HUDEP-2 (cell line): Measurements from ENCODE around the gene MIEF1.

ENCODE experiments used
- DNase-seq, 76 experiments: peaks; one replicate each; lab custom pipeline; 2025; ENCODE audit not compliant: unreplicated experiment in 76 of 76; lab: John Stamatoyannopoulos, UW

Gene MIEF1

DNA sequence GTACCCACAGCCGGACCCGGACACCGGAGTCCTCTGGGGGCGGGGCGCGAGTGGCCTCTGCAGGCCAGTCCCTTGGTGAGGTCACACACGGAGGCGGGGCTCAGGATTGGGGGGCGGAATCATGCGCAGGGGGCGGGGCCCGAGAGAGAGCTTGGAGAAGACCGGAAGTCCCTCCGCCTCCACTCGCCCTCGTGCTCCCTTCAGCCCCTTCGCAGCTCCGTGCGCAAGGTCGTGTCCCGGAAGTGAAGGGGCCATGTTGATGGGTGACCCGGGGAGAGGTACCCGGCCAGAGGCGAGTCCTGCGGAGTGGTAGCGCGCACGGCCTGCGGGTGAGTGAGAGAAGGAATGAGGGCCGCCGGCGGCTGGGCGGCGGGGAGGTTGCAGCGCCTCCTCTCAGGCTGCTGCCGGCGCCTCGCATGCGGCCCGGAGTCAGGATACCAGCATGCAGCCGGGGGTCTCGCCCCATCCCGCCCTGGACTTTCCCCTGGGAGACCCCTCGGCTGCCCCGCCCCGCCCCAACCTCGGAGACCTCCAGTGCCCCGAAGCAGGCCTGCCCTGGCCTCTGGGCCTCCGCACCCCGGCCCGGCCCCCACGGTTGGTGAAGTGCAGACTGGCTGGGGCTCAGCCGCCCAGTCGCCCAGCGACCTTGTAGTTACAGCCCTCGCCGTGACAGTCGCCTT, at the start of gene MIEF1:
TSS of gene MIEF1 (plus strand) at position 182 of the 680 bp plus-strand sequence. CDS start 9,005 bp downstream, outside the sequence.
- DNase-seq: peak in 74 of 76 experiments; percentile 58 to 96 (median 91)

DNA sequence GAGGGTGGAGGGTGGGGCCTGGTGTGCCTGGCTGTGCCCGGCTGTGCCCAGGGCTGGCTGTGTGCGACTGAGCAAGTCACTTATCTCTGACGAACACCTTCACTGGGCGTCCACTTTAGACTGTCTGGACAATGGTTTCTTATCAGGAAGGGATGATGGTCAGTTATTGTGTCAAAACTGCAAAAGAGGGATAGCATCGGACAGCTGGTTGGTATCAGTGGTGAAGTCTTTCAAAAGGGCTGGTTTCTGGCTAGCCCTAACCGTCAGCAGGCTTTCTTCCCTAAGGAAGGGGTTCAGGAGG, 49.4 kb upstream of the MIEF1 start:
- peak in 72 of 76 experiments; percentile 78 to 97 (median 90) for DNase-seq

DNA sequence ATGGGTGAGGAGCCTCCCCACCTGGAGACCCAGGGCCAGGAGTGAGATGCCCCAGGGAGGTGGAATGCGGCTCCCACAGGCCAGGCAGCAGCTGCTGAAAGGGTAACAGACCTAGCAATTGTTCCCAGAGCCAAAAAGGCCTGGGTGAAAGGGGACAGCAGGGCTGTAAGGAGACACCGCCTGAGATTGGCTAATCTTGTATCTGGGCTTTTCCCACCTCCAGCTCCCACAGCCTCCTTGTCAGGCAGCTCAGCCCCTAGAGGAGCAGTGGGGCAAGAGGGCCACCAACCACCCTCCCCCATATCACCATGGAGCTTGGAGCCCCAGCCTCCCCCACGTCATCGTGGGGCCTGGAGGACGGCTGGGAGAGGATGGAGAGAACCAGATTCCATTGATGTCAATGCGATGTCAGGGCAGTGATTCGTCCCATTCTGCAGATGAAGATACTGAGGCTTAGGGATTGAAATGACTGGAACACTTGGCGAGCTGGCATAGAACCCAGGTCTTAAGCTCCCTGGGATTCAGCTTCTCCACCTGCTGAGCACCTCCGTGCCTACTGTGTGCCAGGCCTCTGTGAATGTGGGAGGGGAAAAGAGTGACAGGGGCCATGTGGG, 48.2 kb upstream of the MIEF1 start:
- DNase-seq: peak in 13 of 76 experiments; percentile 31 to 72 (median 47)

DNA sequence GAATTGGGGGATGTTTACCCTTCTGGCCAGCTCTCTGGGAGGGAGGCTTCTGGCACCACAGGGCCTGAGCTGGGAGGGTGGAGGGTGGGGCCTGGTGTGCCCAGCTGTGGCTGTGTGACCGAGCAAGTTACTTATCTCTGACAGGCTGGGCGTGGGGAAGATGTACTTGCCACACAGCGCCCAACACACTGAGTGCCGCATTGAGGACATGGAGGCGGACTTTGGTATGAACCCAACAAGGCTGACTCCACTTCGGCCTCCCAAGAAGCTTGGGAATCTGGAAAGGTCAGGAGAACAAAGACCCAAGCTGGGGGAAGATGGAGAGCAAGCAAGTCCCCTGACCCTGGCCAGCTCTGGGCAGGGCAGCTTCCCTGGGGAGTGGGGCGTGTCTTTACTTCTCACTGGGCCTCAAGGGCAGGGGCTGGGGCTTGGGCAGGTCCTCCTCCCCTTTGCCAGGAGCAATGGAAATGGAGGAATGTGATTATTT, 47.7 kb upstream of the MIEF1 start:
- peak in 75 of 76 experiments; percentile 52 to 96 (median 90) for DNase-seq

DNA sequence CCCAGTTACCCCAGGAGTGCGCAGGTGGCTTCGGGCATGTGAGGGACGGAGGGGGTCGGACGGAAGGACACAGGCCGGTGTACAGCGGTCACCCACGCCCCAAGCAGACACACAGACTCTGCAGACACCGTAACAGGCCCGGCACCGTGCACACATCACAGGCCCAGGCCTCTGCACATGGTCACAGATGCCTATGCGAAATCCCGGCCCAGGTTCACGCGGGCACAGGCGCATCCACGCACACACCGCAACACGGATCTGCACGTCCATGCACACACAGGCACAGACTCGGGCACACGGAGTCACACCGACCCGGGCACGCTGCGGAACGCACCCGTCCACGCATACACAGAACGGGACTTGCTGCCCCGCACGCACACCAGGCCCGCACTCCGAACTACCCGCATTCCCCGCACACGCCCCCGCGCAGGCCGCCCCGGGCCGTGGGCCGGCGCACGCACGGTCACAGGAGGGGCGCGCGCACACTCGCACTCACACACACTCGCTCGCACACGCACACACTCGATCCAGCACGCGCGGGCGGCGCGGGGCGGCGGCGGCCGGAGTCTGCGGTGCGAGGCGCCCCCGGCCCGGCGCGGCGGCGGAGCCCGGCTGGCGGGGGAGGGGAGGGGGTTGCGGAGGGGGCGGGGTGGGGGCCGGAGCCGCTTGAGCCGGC, 45.4 kb upstream of the MIEF1 start, which contains the start of gene MGAT3:
TSS of gene MGAT3 (plus strand) at position 491 of the 676 bp plus-strand sequence. CDS start 30,336 bp downstream, outside the sequence.
- peak in 22 of 76 experiments; percentile 17 to 72 (median 48) for DNase-seq

DNA sequence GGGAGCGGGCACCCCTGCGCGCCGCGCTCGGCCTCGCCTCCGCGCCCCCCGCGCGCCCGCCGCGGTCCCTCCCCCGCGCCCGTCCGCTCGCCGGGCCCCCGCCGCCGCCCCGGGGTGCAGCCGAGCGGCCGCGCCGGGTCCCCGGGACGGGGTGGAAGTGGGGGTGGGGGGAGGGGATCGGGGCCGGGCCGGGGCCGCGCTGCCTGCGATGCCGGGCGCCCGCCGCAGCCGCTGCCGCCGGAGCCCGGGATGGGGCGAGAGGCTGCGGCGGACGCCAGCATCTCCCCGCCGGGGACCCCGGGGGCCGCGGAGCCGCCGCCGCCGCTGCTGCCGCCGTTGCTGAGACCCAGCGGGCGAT, 44.9 kb upstream of the MIEF1 start:
- DNase-seq: no peak

DNA sequence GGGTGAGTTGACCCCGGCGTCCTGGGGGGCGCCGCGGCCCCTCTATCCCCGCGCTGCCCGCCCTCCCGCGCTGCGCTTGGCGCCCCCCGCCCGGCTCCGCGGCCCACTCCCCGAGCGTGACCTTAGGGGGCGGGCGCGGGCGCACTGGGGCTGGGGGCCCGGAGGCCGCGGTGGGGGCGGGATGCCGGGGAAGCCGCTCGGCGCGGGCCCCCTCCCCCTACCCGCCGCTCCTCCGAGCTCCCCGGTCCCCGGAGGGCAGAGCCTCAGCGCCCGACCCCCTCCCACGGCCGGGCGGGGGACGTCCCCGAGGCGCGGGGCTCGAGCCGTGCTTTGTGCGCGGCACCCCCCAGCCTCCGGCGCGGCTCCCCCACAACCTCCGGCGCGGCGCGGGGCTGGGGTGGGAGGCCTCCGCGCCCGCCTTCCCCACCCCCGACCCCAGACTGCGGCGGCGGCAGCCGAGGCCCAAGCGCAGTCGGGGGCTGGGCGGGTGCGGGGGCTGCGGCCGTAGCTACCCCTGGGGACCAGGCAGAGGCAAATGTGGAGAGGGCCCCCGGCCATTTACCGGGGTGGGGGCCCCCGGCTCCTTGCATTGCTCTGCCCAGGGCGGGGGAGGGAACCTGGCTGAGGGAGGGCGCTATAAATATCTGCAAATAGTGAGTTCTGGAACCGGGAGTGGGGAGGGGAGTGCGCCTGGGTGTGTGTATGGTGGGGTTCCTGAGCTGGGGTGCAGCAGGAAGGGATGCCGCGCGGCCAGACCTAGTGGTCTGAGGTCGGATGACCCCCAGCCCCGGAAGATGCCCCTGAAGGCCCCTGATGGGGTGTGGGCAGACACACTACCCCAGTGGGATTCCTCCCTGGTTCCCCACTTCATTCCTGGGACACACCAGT, 44.3 kb upstream of the MIEF1 start:
- peak in 2 of 76 experiments; percentile 23 to 25 for DNase-seq

DNA sequence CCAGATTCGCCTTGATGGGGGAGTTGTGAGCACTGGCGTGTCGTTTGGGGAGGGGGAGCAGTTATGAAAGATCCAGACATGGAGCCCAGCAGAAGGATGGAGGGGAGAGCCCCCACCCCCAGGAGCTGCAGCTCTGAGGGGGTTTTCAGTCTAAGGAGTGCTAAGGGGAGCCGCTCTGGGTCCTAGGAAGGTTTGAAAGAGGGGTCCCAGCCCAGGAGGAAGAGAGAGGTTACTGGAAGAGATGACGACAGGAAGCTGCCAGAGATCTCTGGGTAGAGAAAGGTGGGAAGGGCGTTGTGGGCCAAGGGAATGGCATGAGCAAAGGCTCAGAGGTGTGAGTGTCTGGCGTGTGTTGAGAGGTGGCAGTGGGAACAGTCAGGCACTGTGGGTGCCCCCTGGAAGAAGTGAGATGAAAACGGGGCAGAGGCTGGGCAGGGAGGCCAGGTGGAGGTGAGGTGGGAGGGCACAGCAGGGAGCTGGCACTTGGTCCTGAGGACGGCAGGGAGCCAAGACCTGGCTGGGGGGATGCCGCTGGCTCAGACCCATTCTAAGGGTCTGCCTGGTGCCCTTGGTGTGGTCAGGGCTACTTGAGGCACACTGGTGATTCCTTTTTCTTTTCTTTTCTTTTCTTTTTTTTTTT, 43.5 kb upstream of the MIEF1 start:
- DNase-seq: no peak

DNA sequence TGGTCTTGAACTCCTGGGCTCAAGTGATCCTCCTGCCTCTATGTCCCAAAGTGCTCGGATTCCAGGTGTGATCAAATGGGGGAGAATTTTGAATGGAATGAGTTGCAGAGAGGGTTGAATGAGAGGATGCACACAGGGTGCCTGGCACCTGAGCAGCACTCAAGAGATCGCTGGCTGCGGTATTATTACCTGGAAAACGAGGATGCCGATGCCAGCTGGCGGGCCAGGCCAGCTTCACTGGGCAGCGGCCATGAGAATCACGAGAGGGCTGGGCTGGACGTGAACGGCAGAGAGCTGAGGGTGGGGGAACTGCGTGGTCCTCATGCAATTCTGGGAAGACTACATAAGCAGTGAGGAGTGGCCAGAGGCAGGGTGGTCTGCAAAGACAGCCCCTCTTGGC, 42.4 kb upstream of the MIEF1 start:
- no peak for DNase-seq

DNA sequence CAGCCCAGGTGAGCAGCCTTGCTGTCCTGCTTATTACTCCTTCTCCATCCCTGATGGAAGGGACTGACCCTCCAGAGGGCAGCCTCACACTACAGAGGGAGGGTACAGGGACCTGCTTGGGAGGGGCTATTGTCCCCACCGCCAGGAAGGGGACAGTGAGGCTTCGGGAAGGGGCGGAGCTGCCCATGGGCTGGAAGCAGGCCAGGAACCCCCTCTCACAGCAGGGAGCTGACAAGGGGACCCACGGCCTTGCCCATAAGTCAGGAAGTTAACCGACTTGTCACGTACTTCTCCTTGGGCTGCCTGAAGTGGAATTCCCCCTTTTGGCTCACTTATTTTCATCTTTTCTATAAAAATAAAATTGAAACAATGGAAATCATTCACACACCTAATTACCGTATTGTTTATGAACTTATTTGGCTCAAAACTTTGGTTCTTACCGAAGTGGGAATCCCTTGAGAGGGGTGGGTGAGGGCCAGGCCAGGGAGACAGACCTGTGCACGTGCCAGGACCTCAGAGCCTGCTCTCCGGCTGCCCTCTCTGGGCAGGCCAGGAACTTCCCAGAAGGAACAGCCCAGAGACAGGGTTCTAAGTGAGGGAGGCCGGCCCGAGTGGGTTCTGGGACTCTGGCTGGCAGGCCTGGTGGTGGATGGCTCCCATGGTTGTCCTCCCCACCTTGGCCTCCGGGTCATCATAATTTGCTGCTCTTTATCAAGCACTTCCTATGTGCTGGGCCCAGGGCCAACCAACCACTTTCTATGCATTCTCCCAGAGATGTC, 39.5 kb upstream of the MIEF1 start:
- DNase-seq: peak in 15 of 76 experiments; percentile 19 to 51 (median 31)

DNA sequence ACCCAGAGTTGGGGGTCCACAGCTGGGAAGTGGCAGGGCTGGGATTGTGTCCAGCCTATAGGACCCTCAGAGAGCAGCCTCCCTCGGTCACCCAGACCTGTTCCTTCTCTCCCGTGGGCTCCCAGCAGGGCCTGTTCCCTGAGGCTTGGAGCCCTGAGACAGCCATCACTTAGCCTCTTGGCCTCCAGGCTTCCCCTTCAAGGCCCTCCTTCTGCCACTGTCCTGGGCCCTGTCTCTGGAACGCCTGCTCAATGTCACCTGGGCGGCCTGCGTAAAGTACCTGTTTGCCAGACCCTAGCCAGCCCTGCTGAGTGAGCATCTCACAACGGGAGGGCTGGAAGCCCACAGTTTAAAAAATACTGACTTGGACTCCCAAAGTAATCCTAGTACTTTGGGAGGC, 38.8 kb upstream of the MIEF1 start:
- DNase-seq: no peak

DNA sequence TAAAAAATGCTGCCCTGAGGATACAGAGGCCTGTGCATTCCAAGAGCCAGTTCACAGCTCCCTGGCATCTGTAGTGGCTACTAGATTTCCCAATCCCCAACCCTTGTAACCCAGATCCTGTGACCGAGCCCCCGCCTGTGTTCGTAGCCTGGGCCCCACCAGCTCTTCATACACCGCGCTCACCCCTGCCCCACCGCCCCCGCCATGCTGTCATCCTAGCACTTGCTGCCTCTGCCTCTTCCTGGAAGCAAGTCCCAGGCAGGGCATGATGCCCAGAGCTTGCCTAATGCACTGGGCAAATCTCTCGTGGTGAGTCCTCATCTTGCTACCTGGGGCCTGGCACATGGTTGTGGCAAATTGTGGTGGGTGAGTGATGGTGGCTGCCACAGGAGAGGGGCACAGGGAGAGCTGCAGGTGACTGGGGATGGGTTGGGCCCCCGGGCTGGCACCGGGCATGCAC, 38.1 kb upstream of the MIEF1 start:
- DNase-seq: peak in 1 of 76 experiments; percentile 23

DNA sequence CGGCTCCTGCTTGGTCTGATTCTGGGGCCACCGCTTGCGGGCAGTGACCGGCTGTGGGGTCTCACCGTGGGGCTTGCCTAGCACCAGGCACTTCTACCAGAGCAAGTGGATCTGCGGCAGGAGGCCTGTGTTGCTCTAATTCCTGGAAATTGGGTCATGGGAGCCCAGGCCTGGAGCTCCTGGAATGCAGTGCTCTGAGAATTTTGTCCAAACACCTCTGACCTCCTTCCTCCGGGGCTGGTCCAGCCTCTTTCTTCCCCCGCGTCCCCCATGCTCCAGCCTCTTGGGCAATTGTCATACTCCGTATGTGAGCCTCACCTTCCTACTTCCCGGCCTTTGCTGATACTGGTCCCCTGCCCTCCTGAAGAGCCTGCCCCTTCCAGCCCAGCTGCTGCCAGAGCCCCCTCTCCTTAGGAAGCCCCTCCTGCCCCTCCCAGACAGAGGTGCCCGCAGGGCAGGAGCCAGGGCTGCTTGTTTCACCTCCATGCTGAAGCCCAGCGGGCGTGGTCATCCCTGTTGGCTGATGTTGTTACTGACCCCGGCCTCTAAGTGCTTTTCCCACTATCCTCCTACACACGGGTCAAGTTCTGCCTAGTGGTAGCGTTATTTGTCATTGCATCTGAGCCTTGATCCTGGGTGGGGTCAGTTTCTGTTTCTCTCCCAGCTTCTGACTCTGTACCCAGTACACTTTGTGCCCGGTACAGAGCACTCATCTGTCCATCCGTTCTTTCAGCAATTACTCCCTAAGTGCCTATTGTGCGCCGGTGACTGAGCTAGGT, 35.7 kb upstream of the MIEF1 start:
- peak in 4 of 76 experiments; percentile 19 to 31 (median 24) for DNase-seq

DNA sequence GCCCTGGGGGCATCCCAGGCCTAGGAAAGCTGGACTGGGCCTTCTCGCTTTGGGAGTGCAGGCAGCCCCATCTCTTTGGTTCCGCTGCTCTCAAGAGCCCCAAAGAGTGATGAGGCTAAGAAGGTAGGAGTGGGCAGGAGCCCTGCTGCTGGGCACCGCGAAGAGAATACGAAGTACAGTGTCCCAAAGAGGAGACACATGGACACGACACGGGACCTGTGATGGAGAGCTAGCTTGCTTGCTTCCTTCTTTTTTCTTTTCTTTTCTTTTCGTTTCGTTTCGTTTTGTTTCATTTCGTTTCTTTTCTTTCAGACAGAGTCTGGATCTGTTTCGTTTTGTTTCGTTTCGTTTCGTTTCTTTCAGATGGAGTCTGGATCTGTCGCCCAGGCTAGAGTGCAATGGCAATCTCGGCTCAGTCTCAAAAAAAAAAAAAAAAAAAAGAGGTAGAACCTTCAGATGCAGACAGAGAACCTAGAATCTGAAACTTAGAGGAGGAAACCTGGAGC, 34.6 kb upstream of the MIEF1 start:
- DNase-seq: no peak

DNA sequence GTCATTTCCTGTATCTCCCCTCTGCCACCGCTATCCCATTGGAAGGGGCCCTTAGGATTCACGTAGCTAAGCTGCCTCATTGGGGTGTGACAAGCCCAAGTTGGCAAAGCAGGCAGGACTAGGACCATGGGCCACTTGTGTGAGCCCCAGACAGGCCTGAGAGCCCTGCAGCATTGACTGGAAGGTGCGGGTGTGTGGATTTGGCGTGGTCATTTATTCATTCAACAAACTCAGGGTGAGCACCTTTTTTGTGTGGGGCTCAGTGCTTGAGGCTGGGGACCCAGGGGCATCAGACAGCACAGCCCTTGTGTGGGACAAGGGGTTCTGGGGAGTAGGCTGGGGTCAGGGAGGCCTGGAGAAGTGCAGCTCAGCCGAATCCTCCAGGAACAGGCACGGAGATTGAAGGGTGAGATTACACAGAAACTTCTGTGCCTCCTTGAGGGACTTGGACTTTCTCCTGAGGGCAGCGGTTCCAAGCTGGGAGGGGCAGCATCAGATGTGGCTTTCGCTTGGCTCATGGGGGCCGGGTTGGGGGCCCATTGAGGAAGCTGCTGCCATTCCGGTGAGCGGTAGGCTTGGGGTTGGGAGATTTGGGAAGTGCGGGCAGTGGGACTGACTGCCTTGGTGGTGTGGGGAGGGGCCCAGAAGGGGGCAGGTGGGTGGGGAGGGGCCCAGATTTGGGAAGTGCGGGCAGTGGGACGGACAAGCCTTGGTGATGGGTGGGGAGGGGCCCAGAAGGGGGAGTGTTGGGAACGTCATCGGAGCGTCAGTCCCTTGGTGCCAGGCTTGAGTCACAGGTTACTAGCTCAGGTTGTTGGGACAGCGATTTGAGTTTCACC, 33.4 kb upstream of the MIEF1 start:
- DNase-seq: no peak

DNA sequence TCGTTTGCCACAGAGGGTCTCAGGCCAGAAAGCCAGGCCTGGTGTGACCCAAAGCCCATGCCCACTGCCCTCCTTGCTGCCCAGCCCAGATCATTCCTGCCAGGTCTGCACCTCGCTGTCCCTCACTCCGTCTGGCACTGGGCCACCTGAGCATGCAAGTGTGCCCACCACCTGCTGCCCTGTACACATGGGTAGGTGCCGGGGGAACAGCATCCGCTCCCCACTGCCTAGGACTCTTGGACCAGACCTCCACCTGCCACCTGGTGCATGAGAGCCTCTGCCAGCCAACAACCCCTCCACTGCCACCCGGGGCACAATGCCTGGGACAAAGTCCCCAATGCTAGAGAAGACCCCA, 32.8 kb upstream of the MIEF1 start:
- DNase-seq: no peak

DNA sequence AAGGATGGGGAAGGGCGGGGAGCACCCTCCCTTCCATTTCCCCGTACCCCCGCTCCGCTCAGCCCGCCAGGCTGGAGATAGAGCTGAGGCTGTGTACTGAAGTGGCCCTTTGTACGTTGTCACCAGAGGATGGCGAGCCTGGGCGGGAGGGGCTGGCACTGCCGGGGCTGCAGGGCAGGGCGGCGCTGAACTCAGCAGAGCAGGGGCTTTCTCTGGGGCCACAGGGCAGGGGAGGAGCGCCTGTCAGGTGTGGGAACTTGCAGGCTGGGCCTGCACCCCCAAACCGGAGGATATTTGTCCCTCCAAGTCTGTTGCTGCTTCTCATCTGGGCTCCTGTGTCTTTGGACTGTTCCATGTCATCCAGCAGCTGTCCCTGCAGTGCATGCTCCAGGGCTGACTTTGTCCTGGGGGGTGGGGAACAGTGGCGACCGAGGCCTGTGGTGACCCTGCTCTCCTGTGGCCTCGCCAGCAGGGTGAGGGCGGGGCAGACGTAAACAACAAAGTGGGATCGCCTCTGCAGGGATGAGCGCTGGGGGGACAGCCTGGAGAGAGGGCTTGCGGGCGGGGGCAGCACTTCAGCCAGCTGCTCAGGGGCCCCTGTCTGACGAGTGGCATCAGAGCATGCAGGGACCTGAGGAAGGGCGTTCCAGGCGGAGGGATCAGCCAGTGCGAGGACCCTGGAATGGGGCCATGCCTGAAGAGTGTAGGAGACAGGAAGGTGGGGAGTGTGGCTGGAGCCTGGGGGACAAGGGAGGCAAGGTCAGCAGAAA, 32.2 kb upstream of the MIEF1 start:
- peak in 8 of 76 experiments; percentile 23 to 52 (median 35) for DNase-seq
